IMR-90 (cell line): ENCODE measurements around the gene BOLL. TPM values are rescaled to one million over a fixed set of nuclear protein-coding genes. Genes with fewer than 3 reads are reported as not detected.

Experiments used
- ATAC-seq: fragments of 200-7000 bp; cut with Tn5 transposase; 2 replicates; pipeline ENCODE4 v1.9.1; 2020; ENCODE audit warnings: low read depth, mild to moderate bottlenecking, moderate library complexity
- BruUV-seq: library from RNA; stranded (reverse); fragments of 400-500 nt; replicated peaks from 2 replicates; lab custom pipeline; 2021; lab: Mats Ljungman, UMichigan
- CTCF ChIA-PET: fragments of 300-600 bp; formaldehyde crosslinking; extraction: SDS; loops from one replicate; lab custom pipeline; 2021; ENCODE audit warnings: antibody characterized with exemption; lab: Yijun Ruan, JAX
- POLR2A ChIA-PET: fragments of 300-600 bp; sonication (Branson Sonifier 250); formaldehyde crosslinking; loops from one replicate; lab custom pipeline; 2022; ENCODE audit warnings: antibody characterized with exemption; ENCODE audit not compliant: unreplicated experiment; lab: Charles Lee
- DNase-seq: peaks from one replicate; pipeline ENCODE4 v3.0.0; 2013
- H2AFZ ChIP-seq: replicated peaks from 2 replicates; pipeline ENCODE3; 2013; ENCODE audit warnings: low read length, mild to moderate bottlenecking; ENCODE audit not compliant: poor library complexity
- H2AK5ac ChIP-seq: 2 replicates; pipeline ENCODE4 v1.6.1; 2013; ENCODE audit warnings: low read depth, low read length, inconsistent platforms
- H2AK9ac ChIP-seq: replicated peaks from 2 replicates; pipeline ENCODE3; 2013; ENCODE audit warnings: mild to moderate bottlenecking, low read depth, low read length, moderate library complexity; ENCODE audit not compliant: poor library complexity
- H2BK120ac ChIP-seq: 2 replicates; pipeline ENCODE4 v1.6.1; 2013; ENCODE audit warnings: low read depth, low read length, inconsistent platforms
- H2BK15ac ChIP-seq: 3 replicates; pipeline ENCODE4 v1.6.1; 2013; ENCODE audit warnings: low read depth, low read length, inconsistent platforms
- H2BK20ac ChIP-seq: 2 replicates; pipeline ENCODE4 v1.6.1; 2013; ENCODE audit warnings: low read depth, mild to moderate bottlenecking, inconsistent platforms, low read length, moderate library complexity
- H2BK5ac ChIP-seq: 2 replicates; pipeline ENCODE4 v1.6.1; 2013; ENCODE audit warnings: mild to moderate bottlenecking, low read depth, low read length, inconsistent platforms; ENCODE audit not compliant: poor library complexity, severe bottlenecking
- H3K14ac ChIP-seq: replicated peaks from 2 replicates; pipeline ENCODE4 v1.6.1; 2013; ENCODE audit warnings: low read depth, low read length, inconsistent platforms
- H3K18ac ChIP-seq: 2 replicates; pipeline ENCODE4 v1.6.1; 2013; ENCODE audit warnings: low read depth, low read length, control low read depth
- H3K23ac ChIP-seq: 2 replicates; pipeline ENCODE4 v1.6.1; 2013; ENCODE audit warnings: low read depth, low read length, inconsistent platforms
- H3K27ac ChIP-seq: 2 replicates; pipeline ENCODE4 v1.5.1; 2013; ENCODE audit warnings: mild to moderate bottlenecking, control low read depth, low read length; ENCODE audit not compliant: insufficient read depth
- H3K27me3 ChIP-seq: 2 replicates; pipeline ENCODE4 v1.6.1; 2013; ENCODE audit warnings: low read length; ENCODE audit not compliant: control insufficient read depth, insufficient read depth
- H3K36me3 ChIP-seq: 2 replicates; pipeline ENCODE4 v1.6.1; 2013; ENCODE audit warnings: low read length, mixed read lengths; ENCODE audit not compliant: control insufficient read depth, insufficient read depth
- H3K4ac ChIP-seq: 2 replicates; pipeline ENCODE4 v1.6.1; 2013; ENCODE audit warnings: low read depth, low read length, inconsistent platforms
- H3K4me1 ChIP-seq: 2 replicates; pipeline ENCODE4 v1.6.1; 2013; ENCODE audit warnings: low read length, mixed read lengths; ENCODE audit not compliant: control insufficient read depth, insufficient read depth
- H3K4me2 ChIP-seq: 2 replicates; pipeline ENCODE4 v1.6.1; 2013; ENCODE audit warnings: low read depth, mild to moderate bottlenecking, control low read depth, low read length, moderate library complexity
- H3K4me3 ChIP-seq: 2 replicates; pipeline ENCODE4 v1.5.1; 2013; ENCODE audit warnings: low read depth, mild to moderate bottlenecking, control low read depth, low read length, moderate library complexity; ENCODE audit not compliant: insufficient read depth
- H3K56ac ChIP-seq: 2 replicates; pipeline ENCODE4 v1.6.1; 2013; ENCODE audit warnings: low read length, inconsistent platforms; ENCODE audit not compliant: insufficient read depth; ENCODE audit errors: extremely low read depth
- H3K79me1 ChIP-seq, 2 experiments: 2 replicates each; pipeline ENCODE4 v1.6.1; 2013; ENCODE audit warnings: low read length in 2 of 2, inconsistent platforms in 1 of 2, low read depth in 1 of 2
- H3K9ac ChIP-seq: 2 replicates; pipeline ENCODE4 v1.6.1; 2013; ENCODE audit warnings: low read depth, low read length, control low read depth
- H3K9me1 ChIP-seq: 2 replicates; pipeline ENCODE4 v1.6.1; 2013; ENCODE audit warnings: low read length, inconsistent platforms; ENCODE audit not compliant: insufficient read depth
- H3K9me3 ChIP-seq: 2 replicates; pipeline ENCODE4 v1.6.1; 2013; ENCODE audit warnings: low read length; ENCODE audit not compliant: control insufficient read depth, insufficient read depth
- H4K20me1 ChIP-seq: 2 replicates; pipeline ENCODE4 v1.6.1; 2013; ENCODE audit warnings: low read length, inconsistent platforms; ENCODE audit not compliant: insufficient read depth
- H4K5ac ChIP-seq: 2 replicates; pipeline ENCODE4 v1.6.1; 2013; ENCODE audit warnings: mild to moderate bottlenecking, low read depth, low read length, control low read depth
- H4K8ac ChIP-seq, 2 experiments: 2 replicates each; pipeline ENCODE4 v1.6.1; 2013; ENCODE audit warnings: low read depth in 2 of 2, low read length in 2 of 2, control low read depth in 1 of 2, inconsistent platforms in 1 of 2
- H4K91ac ChIP-seq: 2 replicates; pipeline ENCODE4 v1.6.1; 2013; ENCODE audit warnings: low read depth, low read length, inconsistent platforms; ENCODE audit not compliant: insufficient read depth
- CEBPB ChIP-seq: IDR thresholded peaks from 2 replicates; pipeline ENCODE4 v1.6.1; 2012; ENCODE audit warnings: low read depth, low read length, improper control_type of control experiment
- ELK1 ChIP-seq: fragments of 150-350 bp; IDR thresholded peaks from 2 replicates; pipeline ENCODE4 v1.6.1; 2016; ENCODE audit warnings: low read depth, mild to moderate bottlenecking, low read length, moderate library complexity, borderline replicate concordance
- FOS ChIP-seq: fragments of 150-350 bp; IDR thresholded peaks from 2 replicates; pipeline ENCODE4 v1.6.1; 2016; ENCODE audit warnings: low read depth, low read length
- MAFK ChIP-seq: IDR thresholded peaks from 2 replicates; pipeline ENCODE4 v1.6.1; 2012; ENCODE audit warnings: low read depth, low read length, improper control_type of control experiment
- MAZ ChIP-seq: IDR thresholded peaks from 2 replicates; pipeline ENCODE4 v1.6.1; 2012; ENCODE audit warnings: low read depth, mild to moderate bottlenecking, low read length, improper control_type of control experiment, moderate library complexity, borderline replicate concordance
- NFE2L2 ChIP-seq: fragments of 150-350 bp; IDR thresholded peaks from 2 replicates; pipeline ENCODE4 v1.6.1; 2016; ENCODE audit warnings: low read depth, mild to moderate bottlenecking, low read length
- POLR2A ChIP-seq: IDR thresholded peaks from 2 replicates; pipeline ENCODE4 v1.6.1; 2012; ENCODE audit warnings: mild to moderate bottlenecking, low read depth, low read length
- RAD21 ChIP-seq: IDR thresholded peaks from 2 replicates; pipeline ENCODE4 v1.6.1; 2012; ENCODE audit warnings: low read length, improper control_type of control experiment
- RCOR1 ChIP-seq: IDR thresholded peaks from 2 replicates; pipeline ENCODE4 v1.6.1; 2012; ENCODE audit warnings: mild to moderate bottlenecking, low read length, improper control_type of control experiment; ENCODE audit not compliant: insufficient replicate concordance
- SMC3 ChIP-seq: fragments of 150-350 bp; IDR thresholded peaks from 2 replicates; pipeline ENCODE4 v1.6.1; 2016; ENCODE audit warnings: low read depth, mild to moderate bottlenecking, antibody characterized with exemption, low read length, moderate library complexity
- USF2 ChIP-seq: fragments of 150-350 bp; IDR thresholded peaks from 2 replicates; pipeline ENCODE4 v1.6.1; 2017; ENCODE audit warnings: mild to moderate bottlenecking, antibody characterized with exemption, low read length, low read depth
- WGBS, 2 experiments: methylation state at CpG; one replicate each; pipeline versions ENCODE4 v1.1.5 to v1.1.7; 2013; ENCODE audit warnings: missing lambda C conversion rate in 2 of 2; ENCODE audit not compliant: insufficient read length in 1 of 2; ENCODE audit errors: extremely low coverage in 2 of 2; 5-methylcytosine and 5-hydroxymethylcytosine counted together
- dilution Hi-C: fragments of 300-500 bp; cut with HindIII; formaldehyde crosslinking; loops from one replicate; pipeline ENCODE4 v1.14.3; 2018; ENCODE audit warnings: low sequenced_read_pairs; ENCODE audit not compliant: unreplicated experiment
- in situ Hi-C: fragments of 300-500 bp; cut with MboI; formaldehyde crosslinking; loops from 3 replicates; pipeline ENCODE4 v1.14.3; 2019; ENCODE audit warnings: low sequenced_read_pairs, inconsistent platforms, mixed read lengths
- intact Hi-C: fragments of 100-400 bp; cut with micrococcal nuclease; formaldehyde crosslinking; loops from 2 replicates; pipeline ENCODE4 v1.10.0; 2022
- polyA plus RNA-seq, 3 experiments: library from polyadenylated mRNA; depleted of rRNA; stranded (reverse); fragments of >200 nt; gene quantifications; 2 replicates each; pipeline ENCODE4 v1.2.3, GENCODE V29; 2012; ENCODE audit warnings: low replicate concordance in 1 of 3
- total RNA-seq: library from RNA; depleted of rRNA; stranded (reverse); fragments of >200 nt; gene quantifications from 2 replicates; pipeline ENCODE4 v1.2.3, GENCODE V29; 2012

The BOLL gene
- total and polyA plus RNA-seq, 2 of the 4 experiments (the other 2 are of a cell fraction) = not detected

- no peaks in the 10 kb centered on the region for H3K4me1 ChIP-seq
- no peak overlapping the region for H2AK9ac ChIP-seq
- H3K23ac ChIP-seq = no peak overlapping the region
- no peaks in the 10 kb centered on the region for H3K9me3 ChIP-seq
- H3K4me3 ChIP-seq = no peak overlapping the region
- H2BK15ac ChIP-seq = no peak overlapping the region
- H4K20me1 ChIP-seq = no peaks in the 10 kb centered on the region
- H4K91ac ChIP-seq = no peak overlapping the region
- no peak overlapping the region for H2AK5ac ChIP-seq
- H3K9ac ChIP-seq = no peak overlapping the region
- intact Hi-C loops (loop anchor here (5.0 kb wide), 1 partner anchor 107 kb away; no protein-coding TSS in a partner anchor), dilution Hi-C loops (no loop called here), in situ Hi-C loops (loop anchor here (5.0 to 10.0 kb wide), 3 partner anchors 255 to 497 kb away; no protein-coding TSS in a partner anchor)
- no TSS peak for BruUV-seq
- TF ChIP-seq CEBPB = no peak
- no peak for TF ChIP-seq MAFK
- TF ChIP-seq USF2 = no peak
- TF ChIP-seq RAD21 = no peak
- no peak for TF ChIP-seq NFE2L2
- no peak for TF ChIP-seq SMC3
- no peak for TF ChIP-seq FOS
- TF ChIP-seq RCOR1 = no peak
- no peak for TF ChIP-seq ELK1
- TF ChIP-seq MAZ = no peak
- no peak for TF ChIP-seq POLR2A
- peaks cover 6% of the 10 kb centered on the region for H3K27me3 ChIP-seq
- no peak overlapping the region for H3K14ac ChIP-seq
- no peak overlapping the region for H3K4me2 ChIP-seq
- ATAC-seq = no peak
- POLR2A ChIA-PET = no interaction called here
- H3K4ac ChIP-seq = no peak overlapping the region
- no peak overlapping the region for H3K27ac ChIP-seq
- no peak overlapping the region for H2AFZ ChIP-seq
- H4K5ac ChIP-seq = no peak overlapping the region
- no peak overlapping the region for H2BK5ac ChIP-seq
- DNase-seq = no peak
- H3K18ac ChIP-seq = no peak overlapping the region
- no peak overlapping the region for H2BK120ac ChIP-seq
- no peaks in the 10 kb centered on the region for H3K36me3 ChIP-seq
- H2BK20ac ChIP-seq = no peak overlapping the region
- CTCF ChIA-PET = interaction anchor here (0.6 kb wide), 1 partner anchor 497 kb away, joined by 3 read pairs; no protein-coding TSS in a partner anchor
- no peak overlapping the region for H3K56ac ChIP-seq
- H4K8ac ChIP-seq = no peak overlapping the region
- no peaks in the 10 kb centered on the region for H3K9me1 ChIP-seq
- no peaks in the 10 kb centered on the region for H3K79me1 ChIP-seq
- no CpG with 5 or more reads among the region's 2 CpGs for WGBS, 2 experiments
Measured at GRCh38 chr2:197800091-197800490, 15.0 kb upstream of the BOLL start.
